ENCODE data around the gene RXRG. TPM values are rescaled to one million over a fixed set of nuclear protein-coding genes. Genes with fewer than 3 reads are reported as not detected.

RXRG gene
- total and polyA plus RNA-seq, 2 of the 8 experiments (the other 6 are each of a cell fraction or from before 2014, with no cell fraction given) = not detected

DNA sequence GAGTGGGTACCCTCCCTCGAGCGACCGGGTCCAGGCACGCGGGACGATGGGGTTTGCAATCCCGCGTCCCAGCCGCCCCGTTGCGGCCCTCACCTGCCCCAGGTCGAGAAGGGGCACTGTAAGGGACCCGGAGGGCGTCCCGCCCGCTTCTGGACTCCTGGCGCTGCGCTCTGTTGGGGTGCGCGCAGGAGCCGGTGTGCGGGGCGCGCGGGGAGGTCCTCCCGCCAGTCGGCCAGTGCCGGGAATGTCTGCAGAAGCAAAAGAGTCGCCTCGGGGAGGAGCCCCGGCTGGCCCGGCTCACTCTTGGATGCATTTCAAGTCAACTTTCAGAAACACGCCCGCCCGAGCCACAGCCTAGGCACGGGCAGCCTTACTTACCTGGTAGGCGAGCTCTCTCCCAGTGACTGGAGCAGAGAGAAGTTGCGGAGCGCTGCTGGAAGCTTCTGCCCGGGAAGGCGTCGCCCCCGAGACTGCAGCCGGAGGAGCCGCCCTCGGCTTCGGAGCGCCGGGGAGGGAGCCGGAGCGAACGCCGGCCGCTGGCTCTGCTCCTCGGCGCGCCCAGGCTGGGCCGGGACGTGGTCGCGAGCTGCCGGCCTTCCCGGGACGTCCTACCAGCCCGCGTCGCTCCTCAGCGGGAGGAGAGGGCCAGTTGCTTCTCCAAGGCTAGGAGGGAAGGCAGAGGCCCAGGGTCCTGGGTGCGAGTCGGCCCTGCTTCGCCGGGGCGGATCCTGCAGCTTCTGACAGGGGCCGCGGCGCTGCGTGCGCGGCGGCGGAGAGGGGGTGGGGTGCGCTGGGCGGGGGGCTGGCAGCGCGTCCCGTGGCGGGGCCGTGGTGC, 88.7 kb downstream of the RXRG start, which contains the start of gene LMX1A:
Gene LMX1A, minus strand, starts transcription at position 739 of the 835 bp plus-strand sequence. CDS start 1,156 bp downstream, outside the sequence.
- Histone ChIP-seq H3K9me3 (ENCODE audit: insufficient read depth in 2 of 2, low read depth in 1 of 2, low read length in 1 of 2) (no peaks in the 10 kb centered on the region), H2BK12ac (ENCODE audit: low read depth, low read length) (no peak within 1 kb of the TSS; the same call in 1 of the 2 replicates), H3K23me2 (ENCODE audit: low read depth, low read length) (peaks cover 35% of the 10 kb centered on the region; the same call in 1 of the 2 replicates), H4K8ac (ENCODE audit: extremely low read depth, insufficient read depth, low read length) (peak within 1 kb of the TSS; percentile 43; the same call in 1 of the 2 replicates), H3K27me3 (replicated peaks in 1 of 4; ENCODE audit: control insufficient read depth in 3 of 4, extremely low read depth in 1 of 4, insufficient read depth in 3 of 4, low read length in 3 of 4) (peaks cover 67 to 90% (median 82%) of the 10 kb centered on the region in 4 experiments), H3K23ac (ENCODE audit: insufficient read length) (no peak within 1 kb of the TSS), H3K4me3 (ENCODE audit: extremely low read depth in 1 of 4, insufficient read depth in 2 of 4, low read depth in 3 of 4, low read length in 4 of 4) (peak within 1 kb of the TSS; percentile 55 to 68 (median 59)), H2AK5ac (ENCODE audit: low read depth, low read length) (no peak within 1 kb of the TSS), H3K14ac (ENCODE audit: insufficient read length) (no peak within 1 kb of the TSS), H2BK20ac (ENCODE audit: low read length) (no peak within 1 kb of the TSS), H3K18ac (ENCODE audit: extremely low read depth, low read length) (no peak within 1 kb of the TSS; the same call in 1 of the 2 replicates), H3K4me2 (ENCODE audit: insufficient read depth in 1 of 2, low read depth in 2 of 2, low read length in 2 of 2) (peak within 1 kb of the TSS; percentile 95 to 99), H3K9ac (replicated peaks in 1 of 4; ENCODE audit: extremely low read depth in 1 of 4, low read depth in 3 of 4, low read length in 3 of 4) (no peak within 1 kb of the TSS), H3K36me3 (ENCODE audit: control insufficient read depth in 2 of 4, insufficient read depth in 4 of 4, low read length in 3 of 4) (no peaks in the 10 kb centered on the region), H3K4ac (replicated peaks; ENCODE audit: insufficient read length, low read depth, low read length) (no peak within 1 kb of the TSS), H4K91ac (replicated peaks; ENCODE audit: insufficient read length, low read length) (no peak within 1 kb of the TSS), H3K79me1 (ENCODE audit: low read depth, low read length) (no peaks in the 10 kb centered on the region; the same call in 1 of the 2 replicates), H2BK15ac (ENCODE audit: low read length) (no peak within 1 kb of the TSS), H2BK5ac (ENCODE audit: low read depth, low read length) (no peak within 1 kb of the TSS), H4K20me1 (replicated peaks in 1 of 2; ENCODE audit: control insufficient read depth in 1 of 2, insufficient read depth in 2 of 2, low read length in 2 of 2) (peaks cover 4 to 8% of the 10 kb centered on the region in 2 experiments), H2BK120ac (replicated peaks; ENCODE audit: low read depth, low read length) (no peak within 1 kb of the TSS), H3K27ac (ENCODE audit: low read depth, low read length) (no peak within 1 kb of the TSS), H3K56ac (replicated peaks; ENCODE audit: insufficient read length, low read depth, low read length) (no peak within 1 kb of the TSS), H2AFZ (ENCODE audit: low read length) (peak within 1 kb of the TSS; percentile 61; the same call in 1 of the 2 replicates), H3K4me1 (replicated peaks in 1 of 4; ENCODE audit: control insufficient read depth in 3 of 4, insufficient read depth in 4 of 4, low read length in 3 of 4) (peaks cover 6 to 29% (median 20%) of the 10 kb centered on the region in 4 experiments), H4K5ac (ENCODE audit: insufficient read length, low read depth, low read length) (no peak within 1 kb of the TSS), H3K79me2 (ENCODE audit: control insufficient read depth in 1 of 2, insufficient read depth in 2 of 2, low read length in 2 of 2) (no peaks in the 10 kb centered on the region)
- WGBS, 2 experiments (ENCODE audit: extremely low coverage in 1 of 2, insufficient coverage in 1 of 2, insufficient read length in 1 of 2, insufficient replicate concordance in 2 of 2, low coverage in 1 of 2, low lambda C conversion rate in 2 of 2, missing lambda C conversion rate in 1 of 2) = 2% methylated on average over 69 of the region's 88 CpGs; no CpG with 5 or more reads in 1 of the 2 experiments
- POLR2A ChIA-PET (ENCODE audit: partially characterized antibody) = no interaction called here
- CTCF ChIA-PET (ENCODE audit: partially characterized antibody) = interaction anchor here (0.5 to 6.2 kb wide), 9 partner anchors 9 to 203 kb away, joined by 3 to 41 read pairs (median 4); no protein-coding TSS in a partner anchor
- no peak for FAIRE-seq
- DNase-seq (ENCODE audit: low read depth in 1 of 2, low spot score in 2 of 2) = peak in 1 of 2 experiments; percentile 71
- TF ChIP-seq KDM4A (IDR thresholded peaks at IDR 0.05; ENCODE audit: low read depth, low read length, severe bottlenecking) = peak; percentile 3
- TF ChIP-seq TEAD4 (IDR thresholded peaks at IDR 0.05; ENCODE audit: low read depth, low read length) = no peak
- 0 out of 2 replicates have a peak, but pooled peaks have one; percentile 10 for TF ChIP-seq EGR1 (IDR thresholded peaks at IDR 0.05; ENCODE audit: borderline replicate concordance, low read depth, low read length)
- TF ChIP-seq SUZ12 (IDR thresholded peaks at IDR 0.05; ENCODE audit: low read length) = peak; percentile 60
